Activated naive CD8-positive, alpha-beta T cell treated with anti-CD3 and anti-CD28 coated beads for 36 hours (primary cell): ENCODE measurements around the gene TTYH2. TPM values are rescaled to one million over a fixed set of nuclear protein-coding genes. Genes with fewer than 3 reads are reported as not detected.

ENCODE experiments used
- DNase-seq: peaks from one replicate; pipeline ENCODE4 v3.0.0; 2021
- H3K27ac Mint-ChIP-seq: one replicate; pipeline ENCODE4 v1.8.0; 2022; ENCODE audit warnings: mild to moderate bottlenecking, moderate library complexity, mixed read lengths
- H3K27me3 Mint-ChIP-seq: one replicate; pipeline ENCODE4 v1.8.0; 2022; ENCODE audit warnings: mild to moderate bottlenecking, mixed read lengths
- H3K36me3 Mint-ChIP-seq: one replicate; pipeline ENCODE4 v1.8.0; 2021; ENCODE audit warnings: mild to moderate bottlenecking, mixed read lengths
- H3K4me1 Mint-ChIP-seq: one replicate; pipeline ENCODE4 v1.8.0; 2021; ENCODE audit warnings: mixed read lengths
- H3K4me3 Mint-ChIP-seq: one replicate; pipeline ENCODE4 v1.8.0; 2022; ENCODE audit warnings: mild to moderate bottlenecking, moderate library complexity, mixed read lengths
- H3K9me3 Mint-ChIP-seq: one replicate; pipeline ENCODE4 v1.8.0; 2022; ENCODE audit warnings: mixed read lengths
- total RNA-seq, 2 experiments: library from RNA; stranded (reverse); gene quantifications; one replicate each; pipeline ENCODE4 v1.2.3, GENCODE V29; 2021

TTYH2 gene
- total RNA-seq, 2 experiments from 2014 or later = 5.6 to 6.5 TPM

DNA sequence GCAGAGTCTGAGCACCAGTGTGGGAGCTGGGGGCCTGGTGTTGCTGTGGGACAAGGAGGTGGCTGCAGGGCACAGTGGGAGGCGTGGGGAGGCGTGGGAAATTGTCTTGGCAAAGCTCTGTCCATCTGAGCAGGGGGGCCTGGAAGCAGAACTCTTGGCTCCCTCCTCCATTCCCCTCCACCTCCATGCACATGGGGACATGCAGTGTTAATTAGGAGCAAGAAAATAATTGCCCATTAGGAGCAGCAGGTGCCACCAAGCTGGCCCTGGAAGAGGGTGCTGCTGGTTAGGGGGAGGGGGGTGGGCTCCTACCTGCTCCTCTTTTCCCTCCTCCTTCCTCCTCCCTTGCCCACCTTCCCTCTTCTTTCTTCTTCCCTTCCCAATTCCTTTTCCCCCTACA, 4.5 kb downstream of the TTYH2 start:
- H3K4me1 Mint-ChIP-seq = peaks cover 17% of the 10 kb centered on the region
- H3K27me3 Mint-ChIP-seq = no peaks in the 10 kb centered on the region
- peaks cover 3% of the 10 kb centered on the region for H3K36me3 Mint-ChIP-seq
- H3K9me3 Mint-ChIP-seq = no peaks in the 10 kb centered on the region
- H3K27ac Mint-ChIP-seq = no peak overlapping the region
- no peak for DNase-seq
- H3K4me3 Mint-ChIP-seq = no peak overlapping the region

DNA sequence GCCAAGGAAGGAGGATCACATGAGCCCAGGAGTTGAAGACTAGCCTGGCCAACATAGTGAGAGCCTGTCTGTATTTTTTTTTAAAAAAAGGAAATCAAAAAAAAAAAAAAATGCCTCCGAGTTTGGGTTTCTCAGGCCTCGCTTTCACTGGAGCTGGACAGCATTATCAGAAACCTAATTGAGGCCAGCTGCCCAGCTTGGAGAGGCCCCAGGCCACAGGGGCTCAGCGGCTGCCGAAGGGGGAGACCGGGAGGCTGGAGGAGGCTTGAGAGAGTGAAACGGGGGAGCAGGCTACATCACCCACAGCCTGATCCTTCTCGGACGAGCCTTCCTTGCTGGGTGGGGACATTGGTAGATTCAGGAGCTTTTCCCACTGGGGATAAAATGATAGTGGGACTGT, 5.1 kb downstream of the TTYH2 start:
- H3K27ac Mint-ChIP-seq = no peak overlapping the region
- no peaks in the 10 kb centered on the region for H3K9me3 Mint-ChIP-seq
- peaks cover 14% of the 10 kb centered on the region for H3K4me1 Mint-ChIP-seq
- no peak overlapping the region for H3K4me3 Mint-ChIP-seq
- DNase-seq = no peak
- peaks cover 3% of the 10 kb centered on the region for H3K36me3 Mint-ChIP-seq
- no peaks in the 10 kb centered on the region for H3K27me3 Mint-ChIP-seq

DNA sequence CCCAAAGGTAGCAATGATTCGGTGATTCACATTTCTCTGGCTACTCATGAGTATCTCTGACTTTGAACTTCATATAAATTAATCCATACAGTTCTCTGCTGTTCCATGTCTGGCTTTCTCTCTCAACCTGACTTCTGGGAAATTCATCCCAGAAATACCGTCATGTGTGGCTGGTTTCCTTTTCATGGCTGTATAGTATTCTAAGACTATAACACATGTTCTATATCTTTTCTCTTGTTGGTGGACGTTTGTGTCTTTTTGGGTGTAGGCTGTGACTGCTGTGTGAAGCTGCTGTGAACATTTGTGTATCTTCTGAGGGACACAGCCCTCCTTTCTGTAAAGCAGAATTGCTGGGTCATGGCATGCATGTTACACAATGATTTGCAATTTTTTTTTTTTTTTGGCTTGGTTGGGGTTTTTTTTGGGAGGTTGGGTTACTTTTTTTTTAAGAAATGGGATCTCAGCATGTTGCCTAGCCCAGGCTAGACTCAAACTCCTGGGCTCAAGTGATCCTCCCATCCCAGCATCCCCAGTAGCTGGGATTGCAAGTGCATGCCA, 6.3 kb downstream of the TTYH2 start:
- H3K27ac Mint-ChIP-seq = no peak overlapping the region
- no peak overlapping the region for H3K4me3 Mint-ChIP-seq
- no peaks in the 10 kb centered on the region for H3K27me3 Mint-ChIP-seq
- peaks cover 10% of the 10 kb centered on the region for H3K4me1 Mint-ChIP-seq
- DNase-seq = no peak
- peaks cover 5% of the 10 kb centered on the region for H3K36me3 Mint-ChIP-seq
- no peaks in the 10 kb centered on the region for H3K9me3 Mint-ChIP-seq

DNA sequence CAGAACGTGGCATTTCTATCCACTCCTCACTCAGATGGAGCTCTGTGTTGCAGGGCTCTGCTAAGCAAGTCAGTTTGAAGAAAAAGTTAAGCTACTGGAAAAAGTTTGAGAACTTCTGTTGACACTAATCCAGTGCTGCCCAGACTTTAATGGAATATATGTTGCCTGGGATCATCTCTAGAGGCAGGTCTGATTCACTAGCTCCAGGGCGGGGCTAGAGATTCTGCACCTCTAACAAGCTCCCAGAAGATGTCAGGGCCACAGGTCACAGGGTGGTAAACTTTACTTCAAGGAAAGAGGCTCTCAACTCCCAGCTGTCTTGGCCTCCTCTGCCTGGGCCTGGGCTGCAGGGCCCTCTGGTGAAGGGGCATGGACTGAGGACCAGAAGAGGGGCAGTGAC, 6.8 kb downstream of the TTYH2 start:
- Mint-ChIP-seq H3K36me3 (peaks cover 7% of the 10 kb centered on the region), H3K9me3 (no peaks in the 10 kb centered on the region), H3K4me1 (peaks cover 10% of the 10 kb centered on the region), H3K27me3 (no peaks in the 10 kb centered on the region), H3K27ac (no peak overlapping the region), H3K4me3 (no peak overlapping the region)
- no peak for DNase-seq

DNA sequence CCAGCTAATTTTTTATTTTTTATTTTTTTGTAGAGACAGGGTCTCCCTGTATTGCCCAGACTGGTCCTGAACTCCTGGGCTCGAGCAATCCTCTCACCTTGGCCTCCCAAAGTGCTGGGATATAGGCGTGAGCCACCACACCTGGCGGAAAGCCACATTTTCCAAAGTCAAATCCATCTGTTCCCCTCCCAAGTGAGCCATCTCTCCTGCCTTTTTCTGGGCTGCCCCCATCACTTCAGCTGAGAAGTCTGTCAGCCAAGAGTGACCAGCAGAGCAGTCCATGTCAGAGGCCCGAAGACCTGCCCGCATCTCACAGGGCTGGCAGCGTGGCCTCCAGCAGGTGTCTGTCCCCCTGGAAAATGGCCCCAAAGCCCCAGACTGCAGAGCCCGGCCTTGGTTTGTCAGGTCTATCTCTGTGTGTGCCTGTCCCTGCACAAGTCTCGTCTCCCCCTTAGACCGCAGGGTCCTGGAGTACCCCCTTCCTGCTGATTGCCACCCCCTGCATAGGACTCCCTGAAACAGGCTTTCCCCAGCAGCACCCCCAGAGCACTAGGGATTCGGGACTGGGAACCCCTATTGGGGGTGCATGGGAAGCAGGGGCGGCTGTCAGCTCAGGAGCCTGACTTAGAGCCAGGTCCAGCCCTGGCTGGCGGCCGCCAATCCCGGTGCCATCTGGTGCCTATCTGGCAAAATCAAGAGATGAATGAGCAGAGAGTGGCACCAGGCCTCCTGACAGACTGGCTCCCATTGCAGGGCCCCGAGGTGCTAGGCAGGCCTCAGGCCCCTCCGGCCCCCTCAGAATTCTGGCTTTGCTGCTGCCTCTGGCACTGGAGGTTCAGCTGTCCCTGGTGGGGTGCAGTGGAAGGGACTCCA, 7.8 kb downstream of the TTYH2 start:
- H3K4me1 Mint-ChIP-seq = peaks cover 2% of the 10 kb centered on the region
- H3K4me3 Mint-ChIP-seq = no peak overlapping the region
- no peaks in the 10 kb centered on the region for H3K9me3 Mint-ChIP-seq
- no peak overlapping the region for H3K27ac Mint-ChIP-seq
- DNase-seq = no peak
- H3K27me3 Mint-ChIP-seq = no peaks in the 10 kb centered on the region
- H3K36me3 Mint-ChIP-seq = peaks cover 7% of the 10 kb centered on the region

DNA sequence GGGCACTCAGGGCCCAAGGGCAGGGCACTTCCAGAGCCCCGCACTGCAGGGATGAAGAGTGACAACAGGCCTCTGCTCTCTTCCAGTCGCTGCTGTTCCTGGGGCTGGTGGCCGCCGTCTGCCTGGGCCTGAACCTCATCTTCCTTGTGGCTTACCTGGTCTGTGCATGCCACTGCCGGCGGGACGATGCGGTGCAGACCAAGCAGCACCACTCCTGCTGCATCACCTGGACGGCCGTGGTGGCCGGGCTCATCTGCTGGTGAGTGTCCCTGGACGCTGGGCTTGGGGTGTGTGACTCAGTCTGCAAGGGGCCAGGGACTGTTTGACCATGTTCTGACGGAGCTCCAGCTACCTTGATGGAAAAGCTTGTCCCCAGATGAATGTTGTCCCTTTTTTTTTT, 9.0 kb downstream of the TTYH2 start:
- no peak for DNase-seq
- no peaks in the 10 kb centered on the region for H3K27me3 Mint-ChIP-seq
- no peaks in the 10 kb centered on the region for H3K9me3 Mint-ChIP-seq
- H3K27ac Mint-ChIP-seq = no peak overlapping the region
- H3K4me3 Mint-ChIP-seq = no peak overlapping the region
- peaks cover 7% of the 10 kb centered on the region for H3K36me3 Mint-ChIP-seq
- H3K4me1 Mint-ChIP-seq = no peaks in the 10 kb centered on the region

DNA sequence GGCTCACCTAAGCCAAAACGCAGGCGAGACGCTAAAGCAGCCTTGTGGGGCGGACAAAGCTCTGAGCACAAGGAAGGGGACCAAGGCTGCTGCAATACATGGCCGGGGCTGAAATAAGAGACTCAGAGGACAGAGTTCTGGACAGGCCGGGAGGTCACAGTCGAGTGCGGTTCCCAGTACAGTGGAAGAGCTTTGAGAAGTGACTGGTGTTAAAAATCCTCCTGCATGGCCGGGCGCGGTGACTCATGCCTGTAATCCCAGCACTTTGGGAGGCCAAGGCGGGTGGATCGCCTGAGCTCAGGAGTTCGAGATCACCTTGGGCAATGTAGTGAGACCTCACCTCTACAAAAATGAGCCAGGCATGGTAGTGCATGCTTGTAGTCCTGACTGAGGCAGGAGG, 10.5 kb downstream of the TTYH2 start:
- Mint-ChIP-seq H3K4me1 (no peaks in the 10 kb centered on the region), H3K27ac (no peak overlapping the region), H3K27me3 (no peaks in the 10 kb centered on the region), H3K9me3 (no peaks in the 10 kb centered on the region), H3K36me3 (peaks cover 7% of the 10 kb centered on the region), H3K4me3 (no peak overlapping the region)
- no peak for DNase-seq

DNA sequence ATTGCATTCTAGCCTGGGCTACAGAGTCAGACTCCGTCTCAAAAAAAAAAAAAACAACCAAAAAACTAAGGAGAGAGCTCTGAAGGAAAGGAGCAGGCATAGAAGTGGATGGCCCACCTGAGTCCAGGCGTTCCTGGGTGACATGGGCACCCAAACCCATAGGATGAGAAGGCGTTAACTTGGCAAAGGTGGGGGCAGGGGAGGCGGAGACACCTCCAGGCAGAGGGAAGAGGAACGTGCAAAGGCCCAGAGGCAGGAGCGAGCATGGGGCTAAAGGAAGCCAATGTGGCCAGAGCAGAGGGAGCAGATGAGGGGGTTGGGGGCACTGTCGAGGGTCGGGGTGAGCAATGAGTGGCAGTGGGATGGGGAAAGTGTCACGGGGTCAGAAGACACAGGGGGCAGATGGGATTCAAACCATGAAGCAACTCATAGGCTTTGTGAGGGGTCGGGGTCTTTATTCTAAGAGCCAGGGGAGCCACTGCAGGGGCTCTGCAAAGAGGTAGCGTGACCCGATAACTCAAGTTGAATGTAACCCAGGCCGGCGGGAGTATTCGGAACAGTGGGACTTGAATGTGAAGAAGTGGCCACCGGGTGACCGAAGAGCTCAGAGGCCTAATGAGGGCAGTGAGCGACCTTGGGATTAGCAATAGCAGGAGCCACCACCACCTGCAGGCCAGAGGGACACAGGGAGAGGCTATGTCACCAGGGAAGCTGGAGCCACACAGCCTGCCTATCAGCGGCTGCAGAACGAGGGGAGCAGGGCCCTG, 11.8 kb downstream of the TTYH2 start:
- no peak for DNase-seq
- Mint-ChIP-seq H3K4me3 (no peak overlapping the region), H3K27me3 (no peaks in the 10 kb centered on the region), H3K36me3 (peaks cover 4% of the 10 kb centered on the region), H3K4me1 (no peaks in the 10 kb centered on the region), H3K9me3 (no peaks in the 10 kb centered on the region), H3K27ac (no peak overlapping the region)

DNA sequence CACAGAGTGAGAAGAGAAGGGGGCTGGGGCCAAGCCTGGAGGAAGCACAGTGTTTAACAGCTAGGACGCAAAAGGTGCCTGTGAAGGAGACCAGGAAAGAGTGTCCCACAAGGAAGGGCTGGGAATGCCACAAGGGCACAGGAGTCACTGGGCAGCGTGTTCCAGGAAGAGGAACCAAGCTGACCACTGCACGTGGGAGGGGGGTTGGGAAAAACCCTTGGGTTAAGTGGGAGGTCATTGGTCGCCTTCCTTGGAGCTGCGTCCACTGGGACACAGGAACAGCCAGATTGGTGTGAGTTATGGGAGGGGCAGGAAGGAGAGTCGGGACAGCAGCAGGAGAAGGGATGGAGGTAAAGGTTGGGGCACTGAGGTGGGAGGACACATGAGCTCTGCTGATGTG, 12.9 kb downstream of the TTYH2 start:
- DNase-seq = no peak
- H3K9me3 Mint-ChIP-seq = no peaks in the 10 kb centered on the region
- H3K4me3 Mint-ChIP-seq = no peak overlapping the region
- H3K27ac Mint-ChIP-seq = no peak overlapping the region
- no peaks in the 10 kb centered on the region for H3K27me3 Mint-ChIP-seq
- no peaks in the 10 kb centered on the region for H3K4me1 Mint-ChIP-seq
- H3K36me3 Mint-ChIP-seq = peaks cover 4% of the 10 kb centered on the region

DNA sequence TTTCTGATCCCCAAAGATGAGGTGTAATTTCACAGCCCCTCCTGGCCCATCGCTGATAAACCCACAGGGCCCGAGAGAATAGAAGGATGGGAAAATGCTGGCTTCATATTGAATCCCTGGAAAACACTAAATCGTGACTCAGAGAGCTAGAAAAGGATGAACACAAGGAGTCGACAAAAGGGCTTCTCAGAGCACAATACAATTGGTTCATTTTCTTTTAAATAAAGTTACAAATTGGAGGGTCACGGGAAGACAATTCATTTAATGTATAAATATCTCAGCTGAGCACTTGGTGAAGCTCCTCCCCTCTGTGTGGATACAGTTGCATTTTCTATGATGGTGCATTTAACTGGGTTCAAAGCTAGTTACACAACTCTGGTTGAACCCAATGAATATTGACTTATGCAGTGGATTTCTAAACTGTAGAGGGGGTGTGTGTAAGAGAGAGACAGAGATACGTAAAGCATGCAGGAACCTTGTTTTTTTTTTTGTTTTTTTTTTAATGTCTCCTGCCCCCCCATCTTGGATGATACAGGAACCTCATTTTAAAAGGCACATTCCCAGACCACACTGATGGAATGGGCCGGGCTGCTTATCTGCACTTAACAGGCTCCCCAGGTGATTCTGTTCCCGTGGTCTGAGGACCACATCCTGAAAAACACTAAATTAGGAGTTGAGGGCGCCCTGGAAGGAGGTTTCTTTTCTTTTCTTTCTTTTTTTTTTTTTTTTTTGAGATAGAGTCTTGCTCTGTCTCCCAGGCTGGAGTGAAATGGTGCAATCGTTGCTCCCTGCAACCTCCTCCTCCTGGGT, 14.1 kb downstream of the TTYH2 start:
- H3K27ac Mint-ChIP-seq = no peak overlapping the region
- no peak overlapping the region for H3K4me3 Mint-ChIP-seq
- no peak for DNase-seq
- no peaks in the 10 kb centered on the region for H3K27me3 Mint-ChIP-seq
- H3K4me1 Mint-ChIP-seq = no peaks in the 10 kb centered on the region
- H3K36me3 Mint-ChIP-seq = peaks cover 4% of the 10 kb centered on the region
- H3K9me3 Mint-ChIP-seq = no peaks in the 10 kb centered on the region

DNA sequence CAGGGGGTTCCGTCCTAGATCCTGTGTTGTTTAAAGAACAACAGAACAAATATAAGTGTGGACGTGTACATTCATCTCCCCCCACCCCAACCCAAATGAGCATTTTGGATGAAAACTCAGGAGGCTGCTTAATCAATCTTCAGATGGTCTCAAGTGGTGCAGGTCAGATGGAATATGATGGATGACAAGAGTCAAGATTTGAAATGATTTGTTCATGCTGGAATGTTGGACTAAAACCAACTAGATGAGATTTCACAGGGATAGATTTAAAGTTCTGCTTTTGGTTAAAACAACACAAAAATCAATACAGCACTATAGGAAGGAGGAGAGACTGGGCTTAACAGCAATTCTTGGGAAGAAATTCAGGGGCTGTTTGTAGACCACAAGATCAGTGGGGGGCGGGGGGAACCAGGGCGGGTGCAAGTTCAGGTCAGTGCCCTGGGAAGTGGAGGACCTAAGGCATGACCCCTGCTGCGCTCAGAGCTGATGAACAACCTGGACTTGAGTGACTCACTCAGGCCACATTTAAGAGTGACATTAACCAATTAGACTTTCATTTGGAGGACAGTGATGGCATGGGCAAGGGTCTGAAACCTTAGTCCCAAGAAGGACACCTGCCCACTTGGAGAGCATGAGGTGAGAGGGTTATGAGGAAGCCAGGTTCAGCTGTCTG, 15.1 kb downstream of the TTYH2 start:
- no peaks in the 10 kb centered on the region for H3K27me3 Mint-ChIP-seq
- H3K4me1 Mint-ChIP-seq = no peaks in the 10 kb centered on the region
- no peaks in the 10 kb centered on the region for H3K9me3 Mint-ChIP-seq
- no peak for DNase-seq
- H3K27ac Mint-ChIP-seq = no peak overlapping the region
- H3K4me3 Mint-ChIP-seq = no peak overlapping the region
- peaks cover 4% of the 10 kb centered on the region for H3K36me3 Mint-ChIP-seq

DNA sequence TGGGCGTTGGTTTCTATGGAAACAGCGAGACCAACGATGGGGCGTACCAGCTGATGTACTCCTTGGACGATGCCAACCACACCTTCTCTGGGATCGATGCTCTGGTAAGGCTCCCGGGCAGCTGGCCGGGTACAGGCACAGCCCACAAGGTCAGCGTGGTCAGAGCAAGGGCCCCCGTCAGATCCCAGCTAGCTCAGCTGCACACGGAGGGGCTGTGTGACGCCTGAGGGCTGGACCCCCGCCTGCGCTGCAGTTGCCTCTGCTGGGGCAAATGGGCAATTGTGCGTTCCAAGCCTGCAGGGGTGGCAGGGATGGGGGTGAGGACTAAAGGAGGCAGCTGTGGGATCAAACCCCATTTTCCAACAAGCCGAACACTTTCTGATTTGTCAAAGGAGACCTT, 17.5 kb downstream of the TTYH2 start:
- Mint-ChIP-seq H3K27me3 (no peaks in the 10 kb centered on the region), H3K4me3 (no peak overlapping the region), H3K4me1 (peaks cover 2% of the 10 kb centered on the region), H3K9me3 (no peaks in the 10 kb centered on the region), H3K36me3 (no peaks in the 10 kb centered on the region), H3K27ac (no peak overlapping the region)
- DNase-seq = no peak

DNA sequence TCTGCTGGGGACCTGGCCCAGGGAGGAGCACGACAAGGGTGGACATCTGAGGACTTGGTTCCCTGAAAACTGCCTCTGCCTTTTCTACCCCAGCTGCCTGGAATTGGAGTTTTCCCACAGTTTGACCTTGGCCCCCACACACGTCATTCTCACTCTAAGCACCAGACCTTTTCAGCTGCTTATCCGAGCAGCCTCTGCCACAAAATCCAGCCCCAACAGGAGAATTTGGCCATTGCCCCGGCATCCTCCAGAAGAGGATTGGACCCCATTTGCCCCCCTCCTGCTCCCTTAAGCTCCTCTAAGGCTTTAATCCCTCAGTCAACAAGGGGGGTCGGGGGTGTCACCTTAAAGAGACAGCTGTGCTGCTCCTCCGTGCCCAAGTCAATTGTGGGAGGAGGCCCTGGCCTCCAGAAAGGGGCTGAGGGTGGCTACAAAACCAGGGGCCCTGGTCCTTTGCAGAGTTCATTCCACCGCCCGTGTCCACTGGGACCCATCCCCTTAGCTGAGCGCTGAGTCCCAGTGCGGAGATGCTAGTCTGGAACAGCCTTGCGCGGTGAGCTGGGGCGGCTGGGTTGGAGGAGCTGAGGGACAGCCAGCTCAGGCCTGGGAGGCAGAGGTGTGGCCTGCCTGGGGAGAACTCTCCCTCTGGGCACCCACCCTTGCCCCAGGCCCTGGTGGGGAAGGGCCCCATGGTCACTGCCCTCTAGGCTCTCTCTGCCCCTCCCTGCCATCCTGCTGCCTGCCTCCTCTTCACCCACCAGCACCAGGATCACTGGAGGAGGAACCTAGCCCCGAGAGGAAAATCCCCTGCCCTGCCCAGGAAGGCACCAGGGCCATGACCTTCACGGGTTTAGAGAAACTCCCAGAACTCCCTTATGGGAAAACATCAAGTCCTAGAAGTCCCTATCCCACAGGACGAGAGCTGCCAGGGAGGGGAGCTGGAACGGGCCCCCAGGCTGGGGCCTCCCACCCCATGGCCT, 18.8 kb downstream of the TTYH2 start:
- no peak overlapping the region for H3K4me3 Mint-ChIP-seq

More for the DNA sequence above, 18.8 kb downstream of the TTYH2 start:
- Mint-ChIP-seq H3K4me1 (peaks cover 2% of the 10 kb centered on the region), H3K27me3 (no peaks in the 10 kb centered on the region), H3K27ac (no peak overlapping the region), H3K9me3 (no peaks in the 10 kb centered on the region), H3K36me3 (no peaks in the 10 kb centered on the region)
- no peak for DNase-seq
